ENCODE results near the gene ENAH.
"Not testable (repeated sequence)": the region's sequence is repeated elsewhere in the genome, so short reads cannot be mapped to it uniquely, and the experiment has no call there.

The ENAH gene

GRCh38 chr1:225638853-225639252 is 14.1 kb downstream of the ENAH start:
- no peak for DNase-seq

GRCh38 chr1:225637651-225638199 is 15.2 kb downstream of the ENAH start:
- DNase-seq: no peak

- DNase-seq: not testable (repeated sequence)
These were observed 15.9 kb downstream of the ENAH start for GRCh38 chr1:225636992-225637391.

GRCh38 chr1:225635649-225636048 is 17.3 kb downstream of the ENAH start:
- DNase-seq: no peak

GRCh38 chr1:225632836-225633235 is 20.1 kb downstream of the ENAH start:
- DNase-seq: not testable (repeated sequence)

GRCh38 chr1:225631021-225631663 is 21.8 kb downstream of the ENAH start:
- no peak for DNase-seq

GRCh38 chr1:225629483-225629882 is 23.4 kb downstream of the ENAH start:
- no peak for DNase-seq

GRCh38 chr1:225628794-225629193 is 24.1 kb downstream of the ENAH start:
- not testable (repeated sequence) for DNase-seq

GRCh38 chr1:225627304-225627947 is 25.5 kb downstream of the ENAH start:
- DNase-seq: no peak

- no peak for DNase-seq
These were observed 26.2 kb downstream of the ENAH start for GRCh38 chr1:225626698-225627097.

GRCh38 chr1:225617956-225618355 is 35.0 kb downstream of the ENAH start:
- no peak for DNase-seq

GRCh38 chr1:225617479-225617878 is 35.4 kb downstream of the ENAH start:
- DNase-seq: no peak

GRCh38 chr1:225615403-225615790 is 37.5 kb downstream of the ENAH start:
- DNase-seq: not testable (repeated sequence)

GRCh38 chr1:225613006-225613405 is 39.9 kb downstream of the ENAH start:
- no peak for DNase-seq

GRCh38 chr1:225612287-225612686 is 40.6 kb downstream of the ENAH start:
- DNase-seq: no peak

GRCh38 chr1:225611537-225612223 is 41.2 kb downstream of the ENAH start:
- no peak for DNase-seq

GRCh38 chr1:225610539-225610938 is 42.4 kb downstream of the ENAH start:
- no peak for DNase-seq

- no peak for DNase-seq
These were observed 44.7 kb downstream of the ENAH start for GRCh38 chr1:225608014-225608796.

GRCh38 chr1:225607355-225607754 is 45.6 kb downstream of the ENAH start:
- DNase-seq: no peak

- DNase-seq: no peak
These were observed 49.2 kb downstream of the ENAH start for GRCh38 chr1:225603538-225604354.

- DNase-seq: no peak
These were observed 50.2 kb downstream of the ENAH start for GRCh38 chr1:225602590-225603206.

Measured in DMS79 treated with DMSO at 0.1 percent for 48 hours (cell line).